Measurements from ENCODE around the gene UFC1. TPM values are rescaled to one million over a fixed set of nuclear protein-coding genes. Genes with fewer than 3 reads are reported as not detected.

The UFC1 gene
- total and polyA plus RNA-seq, 2 of the 13 experiments (the other 11 are each of a cell fraction or from before 2014, with no cell fraction given): 72.8 to 85.2 TPM

- no peak for TF ChIP-seq AKNA (CRISPR knock-in tag; IDR thresholded peaks at IDR 0.05; ENCODE audit: borderline replicate concordance)
- TF ChIP-seq ETS1 (CRISPR knock-in tag; IDR thresholded peaks at IDR 0.05): no peak
- TF ChIP-seq PREB (CRISPR knock-in tag; IDR thresholded peaks at IDR 0.05): no peak
- TF ChIP-seq ZFYVE20 (CRISPR knock-in tag; IDR thresholded peaks at IDR 0.05; ENCODE audit: borderline replicate concordance, low read depth): no peak
- TF ChIP-seq FOSL2 (CRISPR knock-in tag; IDR thresholded peaks at IDR 0.05): no peak
- no peak for TF ChIP-seq ZNF678 (CRISPR knock-in tag; IDR thresholded peaks at IDR 0.05)
- TF ChIP-seq POLR2G (IDR thresholded peaks at IDR 0.05; ENCODE audit: low read depth, low read length): no peak
- TF ChIP-seq DNMT3B (CRISPR knock-in tag; conservative IDR thresholded peaks at IDR 0.05): no peak
- no peak for TF ChIP-seq THYN1 (CRISPR knock-in tag; IDR thresholded peaks at IDR 0.05; ENCODE audit: borderline replicate concordance, low read depth)
- no peak for TF ChIP-seq ZNF234 (CRISPR knock-in tag; conservative IDR thresholded peaks at IDR 0.05)
- TF ChIP-seq ZNF580 (CRISPR knock-in tag; IDR thresholded peaks at IDR 0.05; ENCODE audit: borderline replicate concordance, low read depth): no peak
- no peak for TF ChIP-seq ZNF562 (CRISPR knock-in tag; IDR thresholded peaks at IDR 0.05; ENCODE audit: borderline replicate concordance)
- TF ChIP-seq ATF1 (CRISPR knock-in tag; IDR thresholded peaks at IDR 0.05): no peak
- no peak for TF ChIP-seq ZNF574 (CRISPR knock-in tag; IDR thresholded peaks at IDR 0.05)
- no peak for TF ChIP-seq ZSCAN12 (CRISPR knock-in tag; IDR thresholded peaks at IDR 0.05)
- TF ChIP-seq ZNF75D (CRISPR knock-in tag; IDR thresholded peaks at IDR 0.05; ENCODE audit: borderline replicate concordance): no peak
- no peak for TF ChIP-seq ATM (IDR thresholded peaks at IDR 0.05; ENCODE audit: borderline replicate concordance)
These were observed 39.0 kb downstream of the UFC1 start (continued) for GRCh38 chr1:161192476-161193465.

Data from HepG2 (cell line).